Cerebellar cortex (tissue), 1 donor: ENCODE measurements around the gene BNIP1.
"Not testable (repeated sequence)": the region's sequence is repeated elsewhere in the genome, so short reads cannot be mapped to it uniquely, and the experiment has no call there.

Experiments
- DNase-seq: peaks from one replicate; pipeline ENCODE4 v3.0.0-alpha.2; 2015; ENCODE audit warnings: low spot score

BNIP1 gene

GRCh38 chr5:173144200-173145176 lies at the start of gene BNIP1:
TSS of gene BNIP1 (plus strand) at chr5:173144531. CDS start at chr5:173144546, 15 bp downstream.
- DNase-seq, result peak; percentile 96

DNA sequence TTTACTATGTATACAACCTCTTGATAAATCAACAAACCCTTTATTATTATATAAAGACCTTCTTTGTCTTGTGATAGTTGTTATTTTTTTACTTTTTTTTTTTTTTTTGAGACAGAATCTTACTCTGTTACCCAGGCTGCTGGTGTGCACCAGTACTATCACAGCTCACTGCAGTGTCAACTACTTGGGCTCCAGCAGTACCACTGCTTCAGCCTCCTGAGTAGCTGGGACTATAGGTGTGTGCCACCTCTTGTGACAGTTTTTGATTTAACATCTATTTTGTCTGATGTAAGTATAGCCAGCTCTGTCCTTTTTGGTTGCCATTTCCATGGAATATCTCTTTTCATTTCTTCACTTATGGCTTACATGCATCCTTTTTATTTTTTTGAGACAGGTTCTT lies 45.5 kb upstream of the BNIP1 start:
- DNase-seq, result no peak

GRCh38 chr5:173099461-173099860 lies 44.9 kb upstream of the BNIP1 start:
- no peak for DNase-seq

DNA sequence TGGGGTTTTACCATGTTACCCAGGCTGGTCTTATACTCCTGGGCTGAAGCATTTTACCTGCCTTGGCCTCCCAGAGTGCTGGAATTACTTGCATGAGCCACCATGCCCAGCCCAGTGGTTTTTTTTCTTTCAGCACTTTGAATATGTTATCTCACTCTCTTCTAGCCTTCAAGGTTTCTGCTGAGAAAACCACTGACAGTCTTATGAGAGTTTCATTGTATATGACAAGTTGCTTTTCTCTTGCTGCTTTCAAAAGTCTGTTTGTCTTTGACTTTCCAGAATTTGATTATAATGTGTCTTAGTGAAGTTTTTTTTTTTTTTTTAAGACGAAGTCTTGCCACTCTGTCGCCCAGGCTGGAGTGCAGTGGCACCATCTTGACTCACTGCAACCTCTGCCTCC lies 43.1 kb upstream of the BNIP1 start:
- no peak for DNase-seq

- no peak for DNase-seq
Observed at GRCh38 chr5:173103411-173103810, 40.9 kb upstream of the BNIP1 start.

DNA sequence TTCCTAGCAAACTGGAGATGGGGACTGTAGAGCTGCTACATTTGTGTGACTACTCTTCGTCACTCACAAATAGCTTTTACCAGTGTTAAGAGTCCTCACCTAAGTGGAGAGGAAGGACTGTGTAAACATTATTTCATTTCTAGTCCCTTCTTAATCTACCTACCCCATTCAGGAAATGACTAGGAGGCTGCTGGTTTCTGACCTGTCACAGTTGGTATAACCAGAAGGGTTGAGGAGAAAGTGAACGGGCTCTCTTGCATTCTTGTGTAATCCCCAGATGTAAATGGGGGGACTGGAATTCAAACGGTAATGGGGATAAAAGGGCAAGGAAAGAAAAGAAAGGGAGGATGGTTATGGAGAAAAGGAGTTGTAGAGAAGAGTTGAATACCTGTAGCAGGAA lies 35.4 kb upstream of the BNIP1 start:
- no peak for DNase-seq

DNA sequence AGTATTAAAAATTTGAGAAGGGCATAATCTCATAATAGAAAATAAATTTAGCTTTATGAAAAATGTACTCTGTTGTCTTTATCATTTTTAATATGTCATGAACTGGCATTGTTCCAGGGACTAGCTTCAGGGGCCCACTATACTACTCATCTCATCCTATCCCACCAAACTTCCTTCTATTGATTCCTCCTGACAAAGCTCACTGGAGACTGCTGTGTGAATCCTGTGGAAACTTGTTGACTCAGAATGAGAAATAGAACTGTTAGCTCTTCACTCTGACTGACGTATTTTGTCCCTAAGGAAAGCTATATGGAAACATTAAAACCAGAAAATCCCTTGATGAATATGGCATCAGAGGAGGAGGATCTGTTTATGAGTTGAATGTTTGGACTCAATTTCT lies 29.8 kb upstream of the BNIP1 start:
- no peak for DNase-seq

DNA sequence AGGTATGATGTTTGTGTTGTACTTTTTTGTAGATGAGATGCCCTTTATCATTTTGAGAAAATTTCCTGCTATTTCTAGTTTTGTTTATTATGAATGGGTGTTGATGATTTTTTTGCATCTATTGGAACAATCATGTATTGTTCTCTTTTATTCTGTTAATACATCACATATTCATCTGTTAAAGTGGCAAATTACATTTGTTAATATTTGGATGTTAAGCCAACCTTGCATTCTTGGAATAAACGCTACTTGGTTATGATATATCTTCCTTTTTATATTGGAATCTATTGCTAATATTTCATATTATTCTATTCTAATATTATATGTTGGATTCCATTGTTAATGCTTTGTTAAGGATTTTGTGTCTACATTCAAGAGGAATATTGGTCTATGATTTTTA lies 24.6 kb upstream of the BNIP1 start:
- no peak for DNase-seq

DNA sequence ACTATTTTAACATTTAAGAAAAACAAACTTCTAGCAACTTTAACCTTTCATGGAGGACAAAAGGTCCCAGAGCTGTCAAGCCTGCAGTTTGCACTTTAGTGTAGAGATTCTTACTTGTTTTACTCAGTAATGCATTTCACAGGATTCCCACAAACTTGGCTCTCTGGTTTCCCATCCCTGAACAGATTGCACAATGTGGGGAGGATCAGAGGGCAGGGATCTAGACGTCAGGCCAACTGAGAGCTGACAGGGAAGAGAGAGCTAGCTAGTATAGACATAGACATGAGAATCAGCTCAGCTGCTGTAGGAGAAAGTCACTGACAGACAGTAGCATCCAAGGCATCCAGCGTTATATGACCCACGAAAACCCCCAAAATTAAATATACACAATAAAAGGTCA lies 20.9 kb upstream of the BNIP1 start:
- no peak for DNase-seq

GRCh38 chr5:173132166-173132565 lies 12.2 kb upstream of the BNIP1 start:
- not testable (repeated sequence) for DNase-seq

DNA sequence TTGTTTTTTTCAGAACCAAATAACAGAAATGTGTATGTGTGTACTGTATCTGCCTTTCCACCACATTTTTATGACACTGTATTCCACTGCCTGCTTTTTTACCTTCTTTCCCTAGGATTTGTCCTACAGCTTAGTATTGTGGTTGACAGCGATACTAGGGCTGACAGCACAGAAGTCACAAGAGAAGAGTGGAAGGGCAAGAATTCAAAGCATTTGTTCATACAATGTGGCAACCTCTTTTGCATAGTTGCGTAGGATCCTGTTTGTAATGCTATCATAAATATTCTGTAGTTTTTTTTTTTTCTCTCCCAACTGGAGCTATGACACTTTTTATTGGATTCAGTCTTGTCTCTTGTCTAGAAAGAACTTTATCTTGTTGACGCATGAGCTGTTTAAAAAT lies 5.6 kb upstream of the BNIP1 start:
- DNase-seq, result no peak

GRCh38 chr5:173139631-173140030 lies 4.7 kb upstream of the BNIP1 start:
- no peak for DNase-seq

GRCh38 chr5:173140769-173141168 lies 3.6 kb upstream of the BNIP1 start:
- DNase-seq, result no peak

- DNase-seq, result no peak
Observed at GRCh38 chr5:173143567-173143966, 764 bp upstream of the BNIP1 start.

GRCh38 chr5:173148354-173148753 lies 4.0 kb downstream of the BNIP1 start:
- DNase-seq, result no peak

DNA sequence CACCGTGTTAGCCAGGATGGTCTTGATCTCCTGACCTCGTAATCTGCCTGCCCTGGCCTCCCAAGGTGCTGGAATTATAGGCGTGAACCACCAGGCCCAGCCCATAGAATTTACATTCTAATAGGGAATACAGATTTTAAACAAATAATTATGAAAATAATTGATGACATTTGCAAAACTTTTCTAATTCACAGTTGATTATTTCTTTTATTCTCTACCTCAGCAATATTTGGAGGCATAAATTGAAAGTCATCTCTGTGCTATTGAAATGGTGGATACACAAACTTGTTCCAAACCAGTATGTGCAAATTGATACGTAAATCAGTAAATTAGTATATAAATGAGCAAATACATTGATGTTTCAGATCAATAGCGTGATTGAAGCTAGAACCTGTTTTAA lies 8.2 kb downstream of the BNIP1 start:
- no peak for DNase-seq

GRCh38 chr5:173153842-173154241 lies 9.5 kb downstream of the BNIP1 start:
- no peak for DNase-seq

GRCh38 chr5:173154619-173155018 lies 10.3 kb downstream of the BNIP1 start:
- DNase-seq, result not testable (repeated sequence)

GRCh38 chr5:173155912-173156311 lies 11.6 kb downstream of the BNIP1 start:
- DNase-seq, result no peak

GRCh38 chr5:173158366-173158765 lies 14.0 kb downstream of the BNIP1 start:
- DNase-seq, result no peak

- no peak for DNase-seq
Observed at GRCh38 chr5:173159256-173159655, 14.9 kb downstream of the BNIP1 start.

GRCh38 chr5:173161148-173161547 lies 16.8 kb downstream of the BNIP1 start:
- no peak for DNase-seq

- peak; percentile 50 for DNase-seq
Observed at GRCh38 chr5:173163219-173163618, 18.9 kb downstream of the BNIP1 start.
